SK-N-SH (cell line): ENCODE data around the gene USB1.

ENCODE experiments used
- EP300 ChIP-seq, 2 experiments: IDR thresholded peaks; 2 replicates each; pipeline versions ENCODE4 v1.4.0 to v1.6.1; 2012; ENCODE audit warnings: borderline replicate concordance in 1 of 2, low read depth in 1 of 2, low read length in 1 of 2
- FOSL2 ChIP-seq: IDR thresholded peaks from 2 replicates; pipeline ENCODE4 v1.4.0; 2012; ENCODE audit warnings: low read depth, mild to moderate bottlenecking, moderate library complexity, borderline replicate concordance
- MXI1 ChIP-seq: IDR thresholded peaks from 2 replicates; pipeline ENCODE4 v1.6.1; 2012; ENCODE audit warnings: mild to moderate bottlenecking, low read depth, low read length, improper control_type of control experiment
- POLR2AphosphoS5 ChIP-seq: IDR thresholded peaks from 2 replicates; pipeline ENCODE4 v1.6.1; 2012; ENCODE audit warnings: low read depth, low read length
- REST ChIP-seq: IDR thresholded peaks from 2 replicates; pipeline ENCODE4 v1.6.1; 2012; ENCODE audit warnings: mild to moderate bottlenecking, low read depth, low read length, moderate library complexity
- SMC3 ChIP-seq: IDR thresholded peaks from 2 replicates; pipeline ENCODE4 v1.6.1; 2012; ENCODE audit warnings: low read depth, low read length, improper control_type of control experiment
- USF2 ChIP-seq: fragments of 150-350 bp; IDR thresholded peaks from 2 replicates; pipeline ENCODE4 v1.6.1; 2017; ENCODE audit warnings: antibody characterized with exemption, low read length, low read depth, borderline replicate concordance
- TF ChIP-seq, protein P1 (sequence below): fragments of 200-600 bp; sonication (generic); IDR thresholded peaks from 2 replicates; pipeline ENCODE4 v1.6.1; 2017; ENCODE audit warnings: antibody characterized with exemption, mild to moderate bottlenecking, moderate library complexity

DNA sequence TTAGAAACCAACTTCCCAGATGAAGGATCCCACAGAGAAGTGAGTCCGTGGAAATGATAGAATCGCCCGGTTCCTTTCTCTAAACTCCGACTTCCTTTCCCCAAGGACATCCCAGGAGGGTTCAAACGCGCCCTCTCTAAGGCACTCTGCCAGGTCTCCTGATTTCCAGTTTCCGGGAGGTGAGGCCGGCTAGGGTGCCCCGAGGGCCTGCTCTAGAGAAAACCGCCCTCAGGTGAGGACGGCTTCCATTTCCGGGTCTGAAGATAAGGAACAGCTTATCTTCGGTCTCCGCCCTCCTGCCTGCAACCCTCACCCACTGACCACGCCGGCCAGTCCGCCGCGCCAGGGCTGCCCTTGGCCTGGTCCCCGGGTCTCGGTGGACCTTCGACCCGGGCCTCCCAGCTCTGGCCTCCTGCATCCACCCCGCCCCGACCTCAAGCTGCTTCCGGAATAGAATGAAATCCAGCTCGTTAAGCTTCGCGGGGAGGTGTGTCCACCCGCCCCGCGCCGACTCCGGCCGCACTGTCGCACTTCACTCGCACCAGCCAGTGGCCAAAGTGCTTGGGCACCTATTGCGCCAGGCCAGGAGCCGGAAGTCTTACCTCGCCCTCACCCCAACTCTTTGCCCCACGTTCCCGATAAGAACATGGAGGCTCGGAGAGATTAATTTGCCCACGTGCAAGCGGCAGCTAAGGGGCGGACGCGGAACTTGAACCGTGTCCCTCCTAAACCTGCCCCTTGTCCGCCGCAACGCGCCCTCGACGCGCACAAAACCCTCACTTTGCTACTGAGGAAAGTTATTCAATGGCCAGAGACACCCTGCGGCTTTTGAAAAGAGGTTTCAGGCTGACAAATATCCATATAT is 23.5 kb downstream of the USB1 start:
- TF ChIP-seq, protein P1, sequence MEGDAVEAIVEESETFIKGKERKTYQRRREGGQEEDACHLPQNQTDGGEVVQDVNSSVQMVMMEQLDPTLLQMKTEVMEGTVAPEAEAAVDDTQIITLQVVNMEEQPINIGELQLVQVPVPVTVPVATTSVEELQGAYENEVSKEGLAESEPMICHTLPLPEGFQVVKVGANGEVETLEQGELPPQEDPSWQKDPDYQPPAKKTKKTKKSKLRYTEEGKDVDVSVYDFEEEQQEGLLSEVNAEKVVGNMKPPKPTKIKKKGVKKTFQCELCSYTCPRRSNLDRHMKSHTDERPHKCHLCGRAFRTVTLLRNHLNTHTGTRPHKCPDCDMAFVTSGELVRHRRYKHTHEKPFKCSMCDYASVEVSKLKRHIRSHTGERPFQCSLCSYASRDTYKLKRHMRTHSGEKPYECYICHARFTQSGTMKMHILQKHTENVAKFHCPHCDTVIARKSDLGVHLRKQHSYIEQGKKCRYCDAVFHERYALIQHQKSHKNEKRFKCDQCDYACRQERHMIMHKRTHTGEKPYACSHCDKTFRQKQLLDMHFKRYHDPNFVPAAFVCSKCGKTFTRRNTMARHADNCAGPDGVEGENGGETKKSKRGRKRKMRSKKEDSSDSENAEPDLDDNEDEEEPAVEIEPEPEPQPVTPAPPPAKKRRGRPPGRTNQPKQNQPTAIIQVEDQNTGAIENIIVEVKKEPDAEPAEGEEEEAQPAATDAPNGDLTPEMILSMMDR, result no peak
- no peak for TF ChIP-seq USF2
- TF ChIP-seq SMC3, result no peak
- no peak for TF ChIP-seq EP300 (IDR thresholded peaks at IDR 0.05; ENCODE audit: borderline replicate concordance in 1 of 2, low read depth in 1 of 2, low read length in 1 of 2)
- no peak for TF ChIP-seq POLR2AphosphoS5
- no peak for TF ChIP-seq MXI1
- TF ChIP-seq FOSL2, result no peak
- TF ChIP-seq REST, result no peak
